GM21737 (cell line): Measurements from ENCODE around the gene PDE8A.
A peak's percentile ranks its signal among the peaks of the same experiment; 100 is the strongest.

ENCODE experiments used
- ATAC-seq: cut with Tn5 transposase; IDR thresholded peaks from one replicate; pipeline ENCODE4 v1.9.1; 2021; ENCODE audit warnings: mild to moderate bottlenecking, moderate library complexity; ENCODE audit not compliant: unreplicated experiment

PDE8A gene

GRCh38 chr15:84981711-84982300 is at the start of gene PDE8A:
TSS of gene PDE8A (plus strand) at chr15:84981856. CDS start at chr15:84982163, 307 bp downstream.
- peak; percentile 26 for ATAC-seq

GRCh38 chr15:84934942-84935729 is 46.5 kb upstream of the PDE8A start:
- no peak for ATAC-seq

- ATAC-seq: no peak
Measured at GRCh38 chr15:84937144-84937543, 44.5 kb upstream of the PDE8A start.

- no peak for ATAC-seq
Measured at GRCh38 chr15:84938726-84939125, 42.9 kb upstream of the PDE8A start.

- no peak for ATAC-seq
Measured at GRCh38 chr15:84940399-84940798, 41.3 kb upstream of the PDE8A start.

GRCh38 chr15:84942456-84942855 is 39.2 kb upstream of the PDE8A start:
- ATAC-seq: no peak

GRCh38 chr15:84944311-84944710 is 37.3 kb upstream of the PDE8A start:
- no peak for ATAC-seq

- no peak for ATAC-seq
Measured at GRCh38 chr15:84944861-84945260, 36.8 kb upstream of the PDE8A start.

GRCh38 chr15:84946772-84947489 is 34.7 kb upstream of the PDE8A start:
- ATAC-seq: no peak

GRCh38 chr15:84947947-84948830 is 33.5 kb upstream of the PDE8A start:
- ATAC-seq: no peak

- ATAC-seq: no peak
Measured at GRCh38 chr15:84949043-84949442, 32.6 kb upstream of the PDE8A start.

GRCh38 chr15:84949845-84950569 is 31.6 kb upstream of the PDE8A start:
- no peak for ATAC-seq

- ATAC-seq: no peak
Measured at GRCh38 chr15:84950570-84951111, 31.0 kb upstream of the PDE8A start.

- ATAC-seq: no peak
Measured at GRCh38 chr15:84951736-84952135, 29.9 kb upstream of the PDE8A start.

GRCh38 chr15:84953136-84953535 is 28.5 kb upstream of the PDE8A start:
- ATAC-seq: no peak

GRCh38 chr15:84953726-84954125 is 27.9 kb upstream of the PDE8A start:
- ATAC-seq: no peak

- ATAC-seq: no peak
Measured at GRCh38 chr15:84955089-84955848, 26.4 kb upstream of the PDE8A start.

- ATAC-seq: no peak
Measured at GRCh38 chr15:84956199-84956598, 25.5 kb upstream of the PDE8A start.

- no peak for ATAC-seq
Measured at GRCh38 chr15:84960391-84961113, 21.1 kb upstream of the PDE8A start.
